ENCODE data around the gene SLC6A1.

The SLC6A1 gene

GRCh38 chr3:10993729-10994065 is 1.1 kb downstream of the SLC6A1 start:
- DNase-seq (ENCODE audit: low spot score): no peak

GRCh38 chr3:10994306-10994705 is 1.8 kb downstream of the SLC6A1 start:
- DNase-seq (ENCODE audit: low spot score): no peak

GRCh38 chr3:10995871-10996270 is 3.3 kb downstream of the SLC6A1 start:
- no peak for DNase-seq (ENCODE audit: low spot score)

- no peak for DNase-seq (ENCODE audit: low spot score)
Observed at GRCh38 chr3:10996345-10997013, 3.9 kb downstream of the SLC6A1 start.

- no peak for DNase-seq (ENCODE audit: low spot score)
Observed at GRCh38 chr3:10997196-10997595, 4.6 kb downstream of the SLC6A1 start.

GRCh38 chr3:10998542-10998941 is 6.0 kb downstream of the SLC6A1 start:
- no peak for DNase-seq (ENCODE audit: low spot score)

- DNase-seq (ENCODE audit: low spot score): no peak
Observed at GRCh38 chr3:10999221-11000107, 6.9 kb downstream of the SLC6A1 start.

- no peak for DNase-seq (ENCODE audit: low spot score)
Observed at GRCh38 chr3:11000528-11000927, 8.0 kb downstream of the SLC6A1 start.

- DNase-seq (ENCODE audit: low spot score): no peak
Observed at GRCh38 chr3:11001020-11001657, 8.6 kb downstream of the SLC6A1 start.

GRCh38 chr3:11001658-11002021 is 9.1 kb downstream of the SLC6A1 start:
- DNase-seq (ENCODE audit: low spot score): no peak

GRCh38 chr3:11002371-11002807 is 9.8 kb downstream of the SLC6A1 start:
- DNase-seq (ENCODE audit: low spot score): no peak

GRCh38 chr3:11004563-11004962 is 12.0 kb downstream of the SLC6A1 start:
- no peak for DNase-seq (ENCODE audit: low spot score)

- DNase-seq (ENCODE audit: low spot score): no peak
Observed at GRCh38 chr3:11005686-11006256, 13.2 kb downstream of the SLC6A1 start.

GRCh38 chr3:11006986-11007933 is 14.7 kb downstream of the SLC6A1 start:
- no peak for DNase-seq (ENCODE audit: low spot score)

- no peak for DNase-seq (ENCODE audit: low spot score)
Observed at GRCh38 chr3:11009898-11010297, 17.4 kb downstream of the SLC6A1 start.

- no peak for DNase-seq (ENCODE audit: low spot score)
Observed at GRCh38 chr3:11010426-11011165, 18.0 kb downstream of the SLC6A1 start.

GRCh38 chr3:11014253-11014652 is 21.7 kb downstream of the SLC6A1 start:
- DNase-seq (ENCODE audit: low spot score): no peak

GRCh38 chr3:11014752-11015151 is 22.2 kb downstream of the SLC6A1 start:
- no peak for DNase-seq (ENCODE audit: low spot score)

GRCh38 chr3:11015369-11015768 is 22.8 kb downstream of the SLC6A1 start:
- DNase-seq (ENCODE audit: low spot score): no peak

- no peak for DNase-seq (ENCODE audit: low spot score)
Observed at GRCh38 chr3:11016727-11017126, 24.2 kb downstream of the SLC6A1 start.

All from CD4-positive, alpha-beta T cell treated with Interleukin-6 at 100 ng/mL for 8 hours (primary cell).